Omental fat pad (tissue), 4 donors: ENCODE data around the gene MPZL1. TPM values are rescaled to one million over a fixed set of nuclear protein-coding genes. Genes with fewer than 3 reads are reported as not detected.
A peak's percentile ranks its signal among the peaks of the same experiment; 100 is the strongest.

ENCODE experiments used
- ATAC-seq: fragments of 150-250 bp; one replicate; pipeline ENCODE4 v1.9.1; 2016; ENCODE audit warnings: mild to moderate bottlenecking, moderate library complexity; ENCODE audit not compliant: low FRiP score
- DNase-seq: peaks from one replicate; pipeline ENCODE4 v3.0.0-alpha.2; 2019; ENCODE audit warnings: low spot score
- CTCF ChIP-seq, 3 donors: fragments of 450-650 bp; IDR thresholded peaks; one replicate each; pipeline ENCODE4 v1.5.1; 2016 to 2017; ENCODE audit warnings: antibody characterized with exemption in 3 of 3, mild to moderate bottlenecking in 3 of 3, moderate library complexity in 2 of 3
- total RNA-seq, 4 donors: library from RNA; depleted of rRNA; stranded (reverse); fragments of >200 nt; gene quantifications; one replicate each; pipeline ENCODE4 v1.1.0, GENCODE V29; 2016

Gene MPZL1
- total RNA-seq, 4 donors from 2014 or later: 102 to 116 (median 108) TPM

GRCh38 chr1:167708940-167709389 lies 12.8 kb upstream of the MPZL1 start:
- TF ChIP-seq CTCF (IDR thresholded peaks at IDR 0.05): no peak
- no peak for ATAC-seq

DNA sequence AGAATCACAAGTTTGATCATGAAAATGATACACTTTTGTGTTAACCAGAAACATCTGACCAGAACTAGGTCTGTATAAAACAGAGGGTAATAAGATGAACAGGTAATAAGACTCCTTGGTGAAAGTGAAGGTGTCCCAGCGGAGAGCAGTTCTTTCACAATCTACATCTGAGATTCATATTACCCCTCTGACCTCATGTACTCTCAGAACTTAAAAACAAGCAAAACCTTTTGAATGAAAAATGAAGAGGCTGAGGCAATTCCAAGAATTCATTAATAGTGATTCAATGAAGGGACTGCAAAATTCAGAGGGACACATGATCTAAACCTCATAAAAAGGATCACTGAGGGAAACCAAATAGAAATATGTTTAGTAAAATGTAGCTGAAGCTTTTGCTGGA lies 10.9 kb upstream of the MPZL1 start:
- ATAC-seq (no peak), DNase-seq (no peak)
- TF ChIP-seq CTCF (IDR thresholded peaks at IDR 0.05): no peak

More at GRCh38 chr1:167708940-167709389, 12.8 kb upstream of the MPZL1 start:
- no peak for DNase-seq

- no peak for DNase-seq
- no peak for ATAC-seq
- TF ChIP-seq CTCF (IDR thresholded peaks at IDR 0.05): no peak
Measured at GRCh38 chr1:167711797-167712196, 10.0 kb upstream of the MPZL1 start.

GRCh38 chr1:167713330-167714081 lies 8.3 kb upstream of the MPZL1 start:
- no peak for TF ChIP-seq CTCF (IDR thresholded peaks at IDR 0.05)
- ATAC-seq (no peak), DNase-seq (no peak)

DNA sequence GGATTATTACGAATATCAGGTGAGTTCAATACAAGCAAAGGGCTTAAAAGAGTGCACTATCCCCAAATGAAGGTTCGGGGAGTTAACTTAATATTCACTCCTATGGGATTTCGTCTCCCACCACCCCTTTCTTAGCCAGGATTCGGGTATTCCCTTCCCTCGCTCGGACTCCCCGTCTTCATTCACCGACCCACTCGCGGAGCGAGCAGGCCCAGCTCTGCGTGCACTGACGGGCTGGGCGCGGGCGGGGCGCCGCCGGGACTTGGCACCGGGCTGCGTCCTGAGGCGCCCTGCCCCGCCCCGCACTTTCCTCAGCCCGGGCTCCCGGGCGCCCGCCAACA lies 7.7 kb upstream of the MPZL1 start:
- DNase-seq: no peak
- peak; percentile 93 for ATAC-seq
- TF ChIP-seq CTCF (IDR thresholded peaks at IDR 0.05): no peak

DNA sequence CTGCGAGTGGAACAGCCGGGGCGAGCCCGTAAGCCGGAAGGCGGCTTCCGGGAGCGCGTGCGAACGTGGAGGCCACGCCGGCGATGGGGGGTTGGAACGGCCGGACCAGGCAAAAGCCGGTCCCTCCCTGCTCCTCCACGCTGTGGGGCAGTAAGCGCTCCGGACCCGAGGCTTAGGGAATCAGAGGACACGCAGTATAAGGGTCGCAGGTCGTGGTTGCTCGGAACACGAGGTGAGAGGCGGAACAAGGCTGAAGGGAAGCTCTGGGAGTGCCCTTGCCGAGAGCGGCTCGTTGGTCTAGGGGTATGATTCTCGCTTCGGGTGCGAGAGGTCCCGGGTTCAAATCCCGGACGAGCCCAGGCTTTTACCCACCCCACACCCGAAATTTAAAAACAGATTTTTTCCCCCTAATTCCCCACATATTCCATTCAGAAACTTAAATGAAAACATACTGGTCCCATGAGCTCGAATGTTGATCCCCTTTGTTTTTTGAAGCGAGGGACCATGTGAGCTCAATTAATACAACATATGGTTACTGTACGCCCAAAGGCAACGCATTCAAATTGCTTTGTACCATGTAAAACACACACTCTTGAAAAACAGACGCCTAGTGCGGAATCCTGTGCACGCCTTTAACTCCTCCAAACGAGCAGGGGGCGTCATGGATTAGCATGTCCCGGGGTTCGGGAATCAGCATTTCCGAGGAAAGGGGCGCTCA lies 7.2 kb upstream of the MPZL1 start:
- DNase-seq: peak; percentile 98

More for the DNA sequence above, 7.2 kb upstream of the MPZL1 start:
- no peak for TF ChIP-seq CTCF (IDR thresholded peaks at IDR 0.05)
- ATAC-seq: peak; percentile 85
